ENCODE results near the gene TRIM65.
"Not testable (repeated sequence)": the region's sequence is repeated elsewhere in the genome, so short reads cannot be mapped to it uniquely, and the experiment has no call there.

The TRIM65 gene

DNA sequence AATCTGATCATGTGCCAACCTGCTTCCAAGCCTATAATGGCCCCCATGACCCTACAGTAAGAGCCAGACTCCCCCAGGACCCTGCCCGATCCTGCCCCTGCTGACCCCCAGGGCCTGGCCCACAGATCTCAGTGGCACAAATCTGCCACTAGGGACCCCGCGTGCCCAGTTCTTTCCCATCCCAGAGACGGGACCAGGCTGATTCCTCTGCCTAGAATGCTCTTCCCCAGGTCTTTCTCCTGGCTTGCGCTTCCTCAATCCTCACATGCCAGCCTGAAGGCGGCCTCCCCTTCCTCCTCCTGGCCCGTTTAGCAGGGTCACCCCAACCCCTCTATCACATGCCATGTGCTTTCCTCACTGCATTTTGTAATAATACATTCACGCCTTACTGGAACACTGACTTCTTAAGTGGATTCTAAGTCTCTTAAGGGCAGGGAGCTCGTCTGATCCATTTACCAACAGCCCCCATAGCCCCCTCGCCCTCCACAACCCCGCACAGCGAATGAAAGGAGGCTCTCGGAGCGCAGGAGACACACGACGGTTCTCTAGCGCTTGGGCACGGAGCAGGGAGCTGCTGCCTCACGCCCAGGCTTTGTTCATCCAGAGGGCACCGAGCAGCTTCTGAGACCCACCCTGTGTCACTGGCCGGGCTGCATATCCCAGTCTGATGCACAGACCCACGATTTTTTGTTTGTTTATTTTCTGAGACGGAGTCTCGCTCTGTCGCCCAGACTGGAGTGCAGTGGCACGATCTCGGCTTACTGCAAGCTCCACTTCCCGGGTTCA lies 1.2 kb downstream of the TRIM65 start:
- peak; percentile 25 for DNase-seq

DNA sequence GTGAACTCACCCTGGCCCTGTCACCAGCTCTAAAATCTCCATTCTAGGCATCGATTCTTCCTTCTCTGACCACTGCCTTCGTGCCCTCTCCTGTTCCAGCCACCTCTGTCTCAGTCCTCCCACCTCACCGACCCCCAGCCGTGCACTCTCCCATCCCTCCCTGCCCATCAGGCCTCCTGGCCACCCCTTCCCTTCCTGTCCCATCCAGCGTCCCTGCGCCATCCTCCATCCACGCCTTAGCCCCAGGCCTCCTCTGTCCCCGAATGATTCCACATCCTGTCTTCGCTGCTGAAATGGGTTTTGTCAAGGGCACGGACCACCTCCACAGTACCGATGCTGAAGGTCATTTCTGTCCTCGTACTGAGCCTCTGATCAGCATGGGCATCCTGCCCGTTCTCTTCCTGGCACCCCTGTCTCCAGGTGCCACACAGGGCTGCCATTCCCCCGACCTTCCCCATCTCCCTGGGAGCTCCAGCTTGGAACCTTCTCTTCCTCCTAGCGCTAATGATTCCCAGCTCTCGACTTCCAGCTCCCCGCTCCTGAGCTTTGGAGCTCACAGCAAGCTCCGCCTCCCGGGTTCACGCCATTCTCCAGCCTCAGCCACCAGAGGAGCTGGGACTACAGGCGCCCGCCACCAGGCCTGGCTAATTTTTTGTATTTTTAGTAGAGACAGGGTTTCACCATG lies 2.6 kb downstream of the TRIM65 start:
- DNase-seq: no peak

DNA sequence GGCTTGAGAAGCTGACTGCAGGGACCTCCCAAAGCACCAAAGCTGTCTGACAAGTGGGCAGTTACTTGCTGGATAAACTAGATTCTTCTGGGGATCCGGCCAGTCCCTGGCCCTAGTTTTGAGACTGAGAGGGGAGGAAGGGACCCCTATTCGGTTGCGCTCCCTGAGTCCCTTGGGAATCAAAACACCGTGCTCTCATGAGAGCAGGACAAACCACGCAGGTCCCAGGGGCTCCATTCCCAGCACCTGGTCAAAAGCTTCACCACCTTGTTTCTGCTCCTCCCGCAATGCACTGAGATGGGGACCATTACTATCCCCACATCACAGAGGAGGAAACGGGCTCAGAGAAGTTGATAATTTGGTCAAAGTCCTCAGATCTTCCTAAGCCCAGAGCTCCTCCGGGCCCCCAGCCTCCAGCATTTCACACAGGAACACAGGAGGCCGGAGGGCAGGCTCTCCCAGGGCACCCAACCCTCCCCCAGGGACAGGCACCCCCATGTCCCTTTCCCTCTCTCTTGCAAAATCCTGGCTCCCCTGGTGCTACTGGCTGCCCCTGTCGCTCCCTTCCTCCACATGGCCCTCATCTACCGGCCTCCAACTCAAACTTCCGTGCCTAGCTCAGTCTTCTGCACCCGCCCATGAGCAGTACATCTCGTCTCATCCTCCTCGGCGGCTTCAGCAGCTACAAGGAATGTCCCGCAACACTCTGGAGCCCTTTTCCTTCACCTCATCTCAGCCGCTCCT lies 3.3 kb downstream of the TRIM65 start:
- no peak for DNase-seq

DNA sequence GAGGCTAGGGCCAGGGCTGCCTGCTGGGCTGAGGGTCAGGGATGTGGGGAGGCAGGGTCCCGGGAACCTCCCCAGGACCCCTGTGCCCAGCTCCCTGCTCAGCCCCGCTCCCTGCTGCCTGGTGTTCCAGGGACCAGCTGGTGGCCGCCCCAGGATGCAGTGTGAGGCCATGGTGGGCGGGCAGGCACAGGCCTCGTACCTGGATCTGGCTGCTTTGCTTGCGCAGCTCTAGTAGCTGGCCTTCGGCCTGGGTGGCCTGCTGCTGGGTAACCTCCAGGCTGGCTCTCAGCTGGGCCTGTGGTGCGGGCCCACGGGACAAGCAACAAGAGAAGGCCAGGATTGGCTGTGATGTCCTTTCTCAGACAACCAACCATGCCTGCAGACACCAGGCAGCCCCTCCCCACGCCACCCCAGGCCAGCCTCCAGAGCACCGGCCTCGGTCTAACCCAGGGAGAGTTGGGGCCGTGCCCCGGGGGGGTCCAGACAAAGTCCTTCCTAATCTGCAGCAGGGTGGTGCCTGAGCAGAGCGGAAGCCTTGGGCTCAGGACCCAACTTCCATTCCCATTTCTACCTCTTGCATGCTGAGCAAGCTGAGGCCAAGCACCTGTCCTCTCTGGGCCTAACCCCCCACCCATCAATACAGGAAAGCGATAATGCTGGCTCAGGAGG lies 4.1 kb downstream of the TRIM65 start:
- no peak for DNase-seq

DNA sequence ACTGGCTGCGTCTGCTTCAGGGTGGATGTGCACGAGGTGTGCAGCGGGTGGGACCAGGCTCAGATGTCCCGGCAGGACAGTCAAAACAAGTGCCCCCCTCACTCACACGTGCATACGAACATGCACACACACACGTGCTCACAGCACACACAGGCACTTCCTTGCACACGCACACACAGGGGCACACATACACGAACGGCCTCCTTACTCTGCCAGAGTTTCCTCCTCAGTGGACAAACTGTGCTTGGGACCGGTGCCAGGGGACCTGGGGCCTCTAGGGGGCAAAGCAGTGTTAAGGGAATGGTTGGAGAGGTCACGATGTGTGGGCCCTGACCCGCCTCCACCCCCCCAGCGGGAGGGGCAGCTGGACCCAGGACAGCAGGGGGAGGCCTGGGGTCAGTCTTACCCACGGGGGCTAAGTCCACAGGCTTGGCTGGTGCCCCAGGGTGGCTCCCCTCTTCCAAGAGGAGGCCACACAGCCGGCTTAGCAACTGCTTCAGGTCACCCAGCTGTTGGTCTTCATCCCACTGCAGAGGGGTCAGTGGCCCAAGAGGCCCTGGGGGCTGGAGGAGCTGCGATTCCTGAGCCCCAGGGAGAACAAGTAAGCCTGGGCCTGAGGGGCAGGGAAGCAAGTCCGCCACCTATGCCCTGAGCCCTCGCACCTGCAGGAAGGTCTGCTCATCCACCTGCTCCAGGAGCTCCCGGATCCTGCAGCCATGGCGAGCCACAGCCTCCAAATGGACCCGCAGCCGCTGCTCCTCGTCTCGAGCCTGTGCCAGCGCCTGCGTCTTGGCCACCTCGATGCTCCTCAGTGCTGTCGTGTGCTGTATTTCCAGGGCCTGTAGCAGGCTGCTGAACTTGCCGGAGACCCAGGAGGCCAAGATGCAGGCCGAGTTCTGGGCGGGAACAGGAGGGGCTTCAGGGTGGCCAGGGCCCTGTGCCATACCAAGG lies 4.9 kb downstream of the TRIM65 start:
- no peak for DNase-seq

DNA sequence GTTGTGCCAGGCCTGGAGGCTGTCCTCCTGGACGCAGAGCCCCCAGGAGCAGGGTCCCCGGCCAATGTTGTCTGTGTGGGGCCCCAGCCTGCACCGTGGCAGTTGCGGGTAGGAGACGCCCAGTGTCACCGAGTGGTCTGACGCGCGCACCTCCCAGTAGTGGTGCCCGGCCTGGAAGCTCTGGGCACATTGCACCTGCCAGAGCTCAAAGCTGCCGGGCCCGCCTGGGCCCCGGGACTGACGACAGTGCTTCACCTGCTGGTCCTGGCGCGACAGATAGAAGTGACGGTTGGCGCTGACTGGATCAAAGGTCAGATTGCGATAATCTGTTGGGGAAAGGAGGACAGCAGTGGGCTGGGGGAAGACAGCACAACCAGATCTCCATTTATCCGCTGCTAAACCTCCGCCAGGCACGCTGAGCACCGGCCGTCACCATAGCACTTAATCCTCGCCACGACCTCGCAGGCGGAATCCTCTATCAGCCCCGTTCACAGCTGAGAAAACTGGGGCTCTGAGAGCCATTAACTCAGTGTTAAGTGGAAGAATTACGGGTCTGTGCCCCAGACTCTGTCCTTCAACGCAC lies 5.6 kb downstream of the TRIM65 start:
- no peak for DNase-seq

DNA sequence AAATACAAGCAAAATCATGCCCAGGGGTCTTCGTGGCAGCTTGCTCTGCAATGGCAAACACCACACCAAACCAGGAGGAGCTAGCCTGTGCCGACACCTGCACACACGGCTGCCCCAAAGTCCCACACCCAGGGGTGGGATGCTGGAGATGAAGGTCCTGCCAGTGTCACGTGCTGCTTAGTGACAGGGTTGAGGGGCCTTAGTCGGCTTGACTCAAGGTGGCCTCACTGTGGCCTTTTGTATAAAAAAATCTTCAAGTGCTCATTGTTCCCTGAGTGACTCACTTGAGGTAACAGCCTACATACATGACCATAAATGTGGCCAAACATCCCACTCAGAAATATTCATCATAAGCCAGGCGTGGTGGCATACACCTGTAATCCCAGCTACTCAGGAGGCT lies 7.3 kb downstream of the TRIM65 start:
- DNase-seq: no peak

DNA sequence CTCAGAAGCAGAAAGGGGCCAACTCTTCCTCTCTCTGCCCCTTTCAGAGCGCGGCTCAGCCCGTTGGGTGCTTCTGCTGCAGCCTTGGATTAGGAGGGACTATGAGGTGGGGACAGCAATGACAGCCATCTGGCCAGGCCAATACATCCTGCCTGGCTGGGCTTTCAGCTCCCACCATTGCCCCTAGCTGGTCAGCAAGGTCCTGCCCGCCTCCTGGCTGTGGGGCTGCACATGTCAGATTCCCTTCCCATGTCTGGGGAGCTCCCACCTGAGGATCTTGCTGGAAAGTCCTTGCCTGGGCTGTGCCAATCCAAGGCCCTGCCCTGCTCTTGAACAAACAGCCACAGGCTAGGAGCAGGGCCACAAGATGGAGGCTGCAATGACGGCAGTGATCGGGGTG lies 8.3 kb downstream of the TRIM65 start:
- no peak for DNase-seq

DNA sequence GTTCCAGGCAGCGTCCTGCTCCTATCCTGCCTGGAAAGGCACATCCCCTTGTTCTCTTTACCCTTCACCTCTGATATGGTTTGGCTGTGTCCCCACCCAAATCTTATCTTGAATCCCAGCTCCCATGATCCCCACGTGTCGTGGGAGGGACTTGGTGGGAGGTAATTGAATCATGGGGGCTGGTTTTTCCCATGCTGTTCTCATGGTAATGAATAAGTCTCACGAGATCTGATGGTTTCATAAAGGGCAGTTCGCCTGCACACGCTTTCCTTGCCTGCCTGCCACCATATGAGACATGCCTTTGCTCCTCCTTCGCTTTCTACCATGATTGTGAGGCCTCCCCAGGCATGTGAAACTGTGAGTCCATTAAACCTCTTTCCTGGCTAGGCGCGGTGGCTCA lies 10.9 kb downstream of the TRIM65 start:
- DNase-seq: not testable (repeated sequence)

DNA sequence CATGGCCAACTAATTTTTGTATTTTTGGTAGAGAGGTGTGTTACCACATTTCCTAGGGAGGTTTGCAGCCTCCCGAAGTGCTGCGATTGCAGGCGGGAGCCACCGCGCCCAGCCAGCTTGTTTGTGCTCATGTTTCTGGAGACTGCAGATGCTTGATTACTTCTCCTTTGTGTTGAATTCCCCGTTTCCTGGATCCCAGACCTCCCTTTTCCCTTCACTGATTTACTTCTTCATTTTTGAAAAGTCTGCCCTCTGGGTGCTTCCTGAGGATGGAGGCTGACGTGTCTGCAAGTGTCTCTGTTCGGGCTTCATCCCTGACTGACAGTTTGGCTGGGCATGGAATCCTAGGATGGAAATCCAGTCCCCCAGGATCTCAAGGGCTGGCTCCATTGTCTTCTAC lies 11.3 kb downstream of the TRIM65 start:
- no peak for DNase-seq

DNA sequence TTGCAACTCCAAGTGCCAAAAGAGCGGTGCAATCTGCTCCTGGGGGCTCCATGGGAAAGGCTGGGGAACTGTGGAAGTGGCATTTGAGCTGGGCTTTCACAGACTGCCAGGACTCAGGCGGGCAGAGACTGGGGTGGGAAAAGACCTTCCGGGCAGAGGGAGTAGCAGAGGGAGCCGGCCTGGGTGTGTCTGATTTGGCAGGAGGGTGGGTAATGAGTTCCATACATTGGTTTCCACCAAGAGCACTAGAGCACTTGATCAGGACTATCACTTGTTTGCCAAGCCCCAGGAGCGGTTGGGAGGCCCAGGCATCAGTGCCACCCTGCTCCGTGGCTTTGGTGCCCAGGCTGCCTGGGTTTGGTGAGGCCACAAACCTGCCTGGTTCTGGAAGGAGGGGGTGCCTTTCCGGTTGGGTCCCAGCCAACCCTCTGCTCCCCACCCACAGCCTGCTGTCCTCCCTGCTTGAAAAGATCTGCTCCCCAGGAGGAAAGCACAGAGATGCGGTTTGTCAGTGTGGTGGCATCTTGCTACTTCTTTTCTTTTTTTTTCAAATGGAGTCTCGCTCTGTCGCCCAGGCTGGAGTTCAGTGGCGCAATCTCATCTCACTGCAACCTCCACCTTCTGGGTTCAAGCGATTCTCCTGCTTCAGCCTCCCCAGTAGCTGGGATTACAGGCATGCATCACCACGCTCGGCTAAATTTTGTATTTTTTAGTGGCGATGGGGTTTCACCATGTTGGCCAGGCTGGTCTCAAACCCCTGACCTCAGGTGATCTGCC lies 14.9 kb downstream of the TRIM65 start:
- DNase-seq: no peak

DNA sequence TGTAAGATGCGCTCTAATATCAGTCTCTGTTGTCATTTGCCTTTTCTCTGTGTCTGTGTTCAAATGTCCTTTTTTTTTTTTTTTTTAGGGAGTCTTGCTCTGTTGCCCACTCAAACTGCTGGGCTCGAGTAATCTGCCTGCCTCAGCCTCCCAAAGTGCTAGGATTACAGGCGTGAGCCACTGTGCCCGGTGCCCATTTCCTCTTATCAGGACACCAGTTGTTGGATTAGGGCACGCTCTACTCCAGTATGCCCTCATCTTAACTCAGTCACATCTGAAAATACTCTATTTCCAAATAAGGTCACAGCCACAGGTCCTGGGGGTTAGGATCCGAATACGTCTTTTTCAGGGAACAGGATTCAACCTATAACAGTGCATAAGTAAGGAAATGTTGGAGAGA lies 16.5 kb downstream of the TRIM65 start:
- no peak for DNase-seq

DNA sequence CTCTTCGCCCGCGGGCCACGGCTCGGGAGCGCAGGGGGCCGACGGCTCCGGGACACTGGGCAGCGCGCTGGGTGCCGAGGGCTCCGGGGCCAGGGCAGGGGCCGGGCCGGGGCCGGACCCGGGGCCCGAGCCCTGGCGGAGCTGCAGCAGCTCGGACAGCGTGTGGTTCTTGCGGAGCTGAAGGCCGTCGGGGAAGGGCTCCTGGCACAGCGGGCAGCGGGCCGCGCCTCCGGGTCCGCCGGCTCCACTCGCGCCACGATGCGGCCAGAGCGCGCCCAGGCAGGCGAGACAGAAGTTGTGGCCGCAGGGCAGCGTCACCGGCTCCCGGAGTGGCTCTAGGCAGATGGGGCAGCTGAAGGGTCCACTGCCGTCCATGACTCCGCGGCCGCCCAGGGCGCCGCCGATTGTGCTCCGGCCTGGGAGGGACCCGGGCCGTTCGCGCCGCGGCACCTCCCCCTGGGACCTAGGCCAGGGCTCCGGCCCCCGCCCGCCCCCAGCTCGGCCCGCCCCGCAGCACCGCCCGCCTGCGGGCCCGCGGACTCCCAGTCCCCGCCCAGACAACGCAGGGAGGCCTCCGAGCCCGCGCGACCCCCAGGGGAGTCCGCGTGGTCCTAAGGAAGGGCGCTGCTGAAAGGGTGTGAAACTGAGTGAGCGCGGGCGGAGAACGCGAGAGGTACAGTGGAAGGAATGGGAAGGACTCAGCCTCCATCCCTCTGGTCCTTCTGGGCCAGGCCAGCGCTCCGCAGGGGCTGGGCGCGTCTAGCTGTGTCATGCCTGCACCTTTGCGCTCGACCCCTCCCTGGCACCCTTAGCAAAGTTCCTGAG lies 18.4 kb downstream of the TRIM65 start, which contains the start of gene TRIM47:
TSS of gene TRIM47 (minus strand) at position 408 of the 825 bp plus-strand sequence. CDS start at position 375, 33 bp downstream.
- peak; percentile 19 for DNase-seq

DNA sequence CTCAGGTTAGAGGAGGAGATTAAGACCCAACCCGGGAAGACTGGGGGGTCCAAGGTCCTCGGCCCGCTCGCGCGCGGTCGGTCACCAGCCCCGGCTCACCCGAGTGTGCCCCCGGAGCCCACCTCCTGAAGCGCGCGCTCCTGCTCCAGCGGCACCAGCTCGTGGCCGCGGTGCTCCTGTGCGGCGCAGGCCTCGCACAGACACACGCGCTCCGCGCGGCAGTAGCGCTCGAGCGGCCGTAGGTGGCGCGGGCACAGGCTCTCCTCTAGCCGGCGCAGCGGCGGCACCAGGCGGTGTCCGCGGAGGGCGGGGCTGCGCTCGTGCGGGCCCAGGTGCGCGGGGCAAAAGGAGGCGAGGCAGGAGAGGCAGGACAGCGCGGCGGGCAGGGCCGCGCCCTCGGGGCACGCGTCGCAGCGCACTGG lies 19.0 kb downstream of the TRIM65 start:
- peak; percentile 13 for DNase-seq

DNA sequence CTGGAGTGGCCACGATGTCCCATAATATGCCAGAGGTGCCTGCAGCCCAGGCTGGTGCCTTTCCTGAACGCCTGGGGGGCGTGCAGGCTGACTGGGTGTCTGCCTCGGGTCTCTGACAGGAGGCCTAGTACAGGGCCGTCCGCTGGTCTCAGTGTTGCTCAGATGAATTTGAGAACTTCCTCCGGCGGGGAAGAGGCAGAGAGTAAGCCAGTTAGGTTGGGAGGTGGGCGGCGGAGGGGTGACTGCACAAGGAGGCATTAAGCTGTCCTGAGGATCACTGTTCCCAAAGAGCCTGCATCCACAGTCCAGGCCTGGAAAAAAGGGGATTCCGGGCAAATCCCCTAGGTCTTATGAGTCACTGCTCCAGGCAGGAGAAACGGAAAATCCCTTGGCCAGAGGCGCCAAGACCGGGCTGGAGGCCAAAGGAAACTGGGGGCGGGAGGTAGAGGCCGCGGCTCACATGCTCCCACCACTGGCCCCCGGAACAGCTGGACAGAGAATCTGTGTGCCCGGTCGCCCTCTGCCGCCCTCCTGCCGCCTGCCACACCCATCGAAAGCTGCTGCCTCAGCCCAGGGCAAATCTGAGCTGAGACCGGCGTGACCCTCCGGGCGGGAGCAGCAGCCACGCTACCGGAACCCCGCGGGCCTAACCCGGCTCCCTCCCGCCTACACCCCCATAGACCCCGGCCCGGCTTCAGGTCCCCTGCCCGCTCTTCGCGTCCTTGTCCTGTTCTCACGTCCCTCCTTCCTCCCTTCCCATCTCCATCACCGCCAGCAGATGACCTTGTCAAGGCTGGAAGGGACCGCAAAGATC lies 19.6 kb downstream of the TRIM65 start:
- DNase-seq: peak; percentile 9

DNA sequence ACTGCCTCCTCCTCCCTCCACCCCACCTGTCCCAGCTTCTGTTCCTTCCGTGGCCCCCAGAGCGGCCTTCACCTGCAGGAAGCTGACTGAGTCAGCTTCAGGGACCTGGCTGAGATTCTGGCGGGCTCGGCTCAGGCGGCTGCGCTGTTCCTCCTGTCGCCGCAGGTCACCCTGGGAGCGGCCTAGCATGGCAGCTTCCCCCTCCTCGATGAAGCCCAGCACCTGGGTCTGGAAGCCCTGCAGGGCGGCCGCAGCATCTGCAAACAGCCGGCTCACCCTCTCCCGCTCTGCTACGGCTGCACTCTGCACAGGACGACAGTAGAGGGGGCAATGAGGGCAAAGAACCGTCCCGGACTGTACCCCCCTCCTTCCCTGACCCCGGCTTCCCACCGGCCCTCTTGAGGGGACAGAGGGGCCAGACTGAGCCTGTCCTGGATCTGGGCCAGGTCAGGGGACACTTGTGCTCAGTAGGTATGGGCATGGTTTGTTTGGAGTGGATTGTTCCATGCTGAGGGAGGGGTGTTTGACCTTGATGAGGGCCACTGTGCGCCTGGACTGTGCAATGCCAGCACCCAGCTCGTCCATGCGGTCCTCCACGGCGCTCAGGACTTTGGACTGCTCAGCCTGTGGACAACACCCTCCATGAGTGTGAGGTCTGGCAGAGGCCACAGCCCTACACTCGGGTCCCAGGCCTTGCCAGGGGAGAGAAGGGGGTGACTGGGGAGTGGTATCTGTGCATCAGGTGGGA lies 20.4 kb downstream of the TRIM65 start:
- DNase-seq: peak; percentile 68

DNA sequence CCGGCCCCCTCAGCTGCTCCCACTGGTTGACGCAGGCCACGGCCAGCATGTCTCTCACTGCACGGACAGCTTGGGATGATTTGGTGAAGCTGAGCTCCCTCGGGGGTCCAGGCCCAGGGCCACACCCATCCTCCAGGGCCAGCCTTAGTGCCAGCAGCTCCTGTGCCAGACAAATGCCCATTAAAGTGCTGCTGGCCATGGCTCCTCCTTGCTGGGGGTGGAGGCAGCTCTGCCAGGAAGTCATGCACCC lies 20.9 kb downstream of the TRIM65 start:
- DNase-seq: no peak

DNA sequence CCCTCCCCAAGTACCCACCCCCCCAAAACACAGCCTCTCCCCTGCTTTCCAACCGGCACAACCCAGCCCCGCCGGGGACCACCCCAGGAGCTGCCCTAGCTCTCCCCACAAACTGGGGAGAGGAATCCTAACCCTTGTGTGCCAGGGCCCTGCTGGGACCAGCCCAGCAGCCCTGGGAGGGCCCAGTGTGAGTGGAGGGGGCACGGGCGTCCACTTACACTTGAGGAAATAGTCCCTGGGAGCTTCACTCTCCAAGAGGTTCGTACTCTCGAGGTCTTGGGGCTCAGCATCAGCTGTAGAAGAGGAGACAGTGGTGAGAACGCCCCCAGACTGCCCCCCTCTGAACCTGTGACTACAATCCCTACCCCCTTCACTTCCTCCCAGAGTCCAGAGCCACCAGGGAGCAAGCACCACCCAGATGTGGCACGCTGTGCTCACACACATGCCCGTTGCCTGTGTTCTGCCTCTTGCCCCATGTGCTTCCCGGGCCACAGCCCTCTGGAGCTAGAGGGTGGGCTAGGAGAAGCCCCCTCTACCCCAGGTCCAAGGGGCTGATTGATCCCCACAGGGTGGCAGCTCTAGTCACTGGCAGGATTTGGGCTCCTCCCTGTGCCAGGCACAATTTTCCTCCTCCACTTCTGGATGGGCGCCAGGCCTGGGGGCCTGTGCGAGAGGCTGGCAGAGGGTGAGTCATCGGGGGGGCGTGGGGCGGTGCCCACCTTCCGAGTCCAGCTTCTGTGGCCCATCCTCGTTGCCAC lies 21.4 kb downstream of the TRIM65 start:
- DNase-seq: peak; percentile 67

All from DMS79 treated with DMSO at 0.1 percent for 48 hours (cell line).